ENCODE results near the gene TRAM2.

TRAM2 gene

DNA sequence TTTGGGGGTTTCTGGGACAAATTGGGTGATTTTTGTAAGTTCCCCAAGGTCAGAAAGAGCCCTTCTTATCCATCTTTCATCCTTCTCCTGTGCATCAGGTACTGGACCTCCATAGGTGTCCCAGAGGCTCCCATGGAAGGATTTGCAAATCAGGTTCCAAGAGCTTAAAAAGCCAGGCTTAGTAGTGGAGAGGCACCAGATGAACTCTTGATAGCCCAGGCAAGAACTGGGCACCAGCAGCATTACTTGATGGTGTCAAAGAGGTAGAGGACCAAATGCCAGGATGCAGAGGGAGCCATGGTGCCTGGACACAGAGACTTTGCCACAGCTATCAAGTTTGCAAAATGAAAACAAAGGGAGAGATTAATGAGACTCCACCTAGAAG is 20.9 kb upstream of the TRAM2 start:
- H3K4me3 ChIP-seq (ENCODE audit: low read depth in 1 of 2, low read length in 1 of 2): no peak overlapping the region
- H3K9me3 ChIP-seq: no peaks in the 10 kb centered on the region
- peaks cover 30% of the 10 kb centered on the region in 2 experiments for H3K4me1 ChIP-seq (ENCODE audit: control insufficient read depth in 1 of 2, insufficient read depth in 1 of 2, low read depth in 1 of 2, low read length in 1 of 2)
- H3K36me3 ChIP-seq: no peaks in the 10 kb centered on the region
- no peaks in the 10 kb centered on the region for H3K27me3 ChIP-seq
- H3K27ac ChIP-seq: no peak overlapping the region
- TF ChIP-seq CTCF (IDR thresholded peaks at IDR 0.05): no peak

DNA sequence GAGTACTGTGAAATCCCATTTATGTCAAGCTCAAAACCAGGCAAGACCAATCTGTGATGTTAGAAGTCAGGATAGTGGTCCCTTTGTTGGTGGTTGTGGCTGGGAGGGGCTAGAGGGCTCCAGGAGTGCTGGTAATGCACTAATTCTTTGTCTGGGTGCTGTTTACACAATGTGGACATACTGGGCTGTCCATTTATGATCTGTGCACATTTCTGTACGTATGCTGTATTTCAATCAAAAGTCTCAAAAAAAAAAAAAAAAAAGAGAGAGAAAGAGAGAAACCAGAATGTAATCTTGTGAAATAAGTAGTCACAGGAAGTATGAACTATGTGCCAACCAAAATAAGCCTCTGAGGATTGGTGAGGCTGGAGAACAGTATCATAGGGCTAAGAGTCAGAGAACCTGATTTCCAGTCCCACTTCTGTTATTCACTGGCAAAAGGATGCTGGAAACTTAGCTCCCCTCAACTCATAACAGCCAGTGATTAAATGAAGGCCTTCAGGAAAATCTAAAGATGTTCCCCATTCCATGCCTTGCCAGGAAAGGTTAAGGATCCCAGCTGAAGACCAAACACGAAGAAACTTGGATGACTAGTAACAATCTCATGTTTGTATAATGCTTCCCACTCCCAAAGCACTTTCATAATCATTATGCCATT is 19.6 kb upstream of the TRAM2 start:
- H3K27me3 ChIP-seq: no peaks in the 10 kb centered on the region
- peaks cover 30% of the 10 kb centered on the region in 2 experiments for H3K4me1 ChIP-seq (ENCODE audit: control insufficient read depth in 1 of 2, insufficient read depth in 1 of 2, low read depth in 1 of 2, low read length in 1 of 2)
- no peaks in the 10 kb centered on the region for H3K36me3 ChIP-seq
- H3K4me3 ChIP-seq (ENCODE audit: low read depth in 1 of 2, low read length in 1 of 2): no peak overlapping the region
- H3K9me3 ChIP-seq: no peaks in the 10 kb centered on the region
- H3K27ac ChIP-seq: no peak overlapping the region
- no peak for TF ChIP-seq CTCF (IDR thresholded peaks at IDR 0.05)

- no peaks in the 10 kb centered on the region for H3K36me3 ChIP-seq
- H3K4me1 ChIP-seq (ENCODE audit: control insufficient read depth in 1 of 2, insufficient read depth in 1 of 2, low read depth in 1 of 2, low read length in 1 of 2): peaks cover 30% of the 10 kb centered on the region in 2 experiments
- H3K27me3 ChIP-seq: no peaks in the 10 kb centered on the region
- no peak overlapping the region for H3K27ac ChIP-seq
- H3K4me3 ChIP-seq (ENCODE audit: low read depth in 1 of 2, low read length in 1 of 2): no peak overlapping the region
- no peaks in the 10 kb centered on the region for H3K9me3 ChIP-seq
- no peak for TF ChIP-seq CTCF (IDR thresholded peaks at IDR 0.05)
Measured at GRCh38 chr6:52595796-52596130, 18.9 kb upstream of the TRAM2 start.

DNA sequence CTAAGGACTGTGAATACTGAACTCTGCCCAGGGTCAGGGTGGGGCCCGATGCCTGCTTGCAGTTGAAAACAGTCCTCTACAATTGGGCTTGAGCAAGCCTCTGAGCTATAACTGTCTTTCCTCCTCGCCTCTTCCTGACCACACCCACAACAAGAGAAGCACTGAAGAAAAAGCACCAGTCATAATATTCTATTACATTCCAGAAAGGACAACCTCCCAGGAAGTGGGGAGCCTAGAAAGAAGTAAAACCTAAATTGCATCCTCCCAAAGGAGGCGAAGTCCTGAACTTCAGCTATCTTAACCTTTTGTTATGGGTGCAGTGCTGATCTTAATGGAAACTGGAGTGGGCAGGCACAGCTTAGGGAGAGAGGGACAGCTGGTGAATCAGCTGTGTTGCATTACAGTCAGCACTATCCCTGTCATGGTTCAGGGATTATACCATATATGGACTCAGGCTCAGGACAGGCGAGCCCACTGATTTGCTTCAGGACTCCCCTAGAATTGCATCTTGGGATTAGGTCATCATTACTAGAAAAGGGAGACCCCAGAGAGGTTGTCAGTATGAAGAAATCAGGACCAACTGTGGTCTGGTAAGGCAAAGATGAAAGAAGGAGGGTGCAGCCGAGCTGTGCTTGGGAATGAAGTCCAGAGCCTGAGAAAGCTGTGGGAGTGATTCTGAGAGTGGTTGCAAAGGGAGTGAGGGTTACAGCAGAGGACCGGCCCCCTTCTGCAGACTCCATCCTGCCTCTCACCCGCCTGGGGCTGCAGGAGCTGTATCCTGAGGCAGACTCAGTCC is 18.3 kb upstream of the TRAM2 start:
- H3K27ac ChIP-seq: no peak overlapping the region
- no peaks in the 10 kb centered on the region for H3K9me3 ChIP-seq
- peaks cover 30% of the 10 kb centered on the region in 2 experiments for H3K4me1 ChIP-seq (ENCODE audit: control insufficient read depth in 1 of 2, insufficient read depth in 1 of 2, low read depth in 1 of 2, low read length in 1 of 2)
- no peaks in the 10 kb centered on the region for H3K27me3 ChIP-seq
- no peak for TF ChIP-seq CTCF (IDR thresholded peaks at IDR 0.05)
- no peaks in the 10 kb centered on the region for H3K36me3 ChIP-seq
- no peak overlapping the region for H3K4me3 ChIP-seq (ENCODE audit: low read depth in 1 of 2, low read length in 1 of 2)

- Histone ChIP-seq H3K4me3 (ENCODE audit: low read depth in 1 of 2, low read length in 1 of 2) (no peak overlapping the region), H3K36me3 (no peaks in the 10 kb centered on the region), H3K27me3 (no peaks in the 10 kb centered on the region), H3K27ac (no peak overlapping the region), H3K9me3 (no peaks in the 10 kb centered on the region), H3K4me1 (ENCODE audit: control insufficient read depth in 1 of 2, insufficient read depth in 1 of 2, low read depth in 1 of 2, low read length in 1 of 2) (peaks cover 30% of the 10 kb centered on the region in 2 experiments)
- TF ChIP-seq CTCF (IDR thresholded peaks at IDR 0.05): no peak
Measured at GRCh38 chr6:52594221-52594620, 17.4 kb upstream of the TRAM2 start.

All from neutrophil (primary cell).